ENCODE results near the gene BOK.

DNA sequence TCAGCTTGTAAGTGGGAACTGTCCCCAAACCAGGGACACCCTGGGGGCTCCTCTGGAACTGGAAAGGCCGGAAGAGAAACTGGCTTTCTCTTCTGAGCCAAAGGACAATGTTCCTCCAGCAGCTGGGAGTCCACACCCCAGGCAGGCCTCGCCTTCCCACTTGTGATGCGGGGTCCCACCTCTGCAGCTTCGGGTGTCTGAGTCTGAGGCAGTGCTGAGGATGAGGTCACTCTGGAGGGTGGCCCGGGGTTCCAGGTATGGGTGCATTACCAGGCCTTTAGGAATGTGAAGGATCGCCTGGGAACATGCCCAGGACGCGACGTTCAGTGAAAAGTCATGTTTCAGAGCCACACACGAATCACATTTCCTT is 18.2 kb upstream of the BOK start:
- TF ChIP-seq EZH2 (IDR thresholded peaks at IDR 0.05; ENCODE audit: insufficient read depth, poor library complexity, severe bottlenecking) = no peak
- no peak for TF ChIP-seq EZH2phosphoT487 (IDR thresholded peaks at IDR 0.05; ENCODE audit: insufficient read depth, low read depth)
